HL-60 (cell line): Measurements from ENCODE around the gene RXFP3.

Experiments used
- DNase-seq, 2 experiments: peaks; one replicate each; pipeline ENCODE4 v3.0.0-alpha.2; 2010 to 2020; ENCODE audit warnings: low read depth in 1 of 2, low spot score in 1 of 2
- H3K27ac ChIP-seq: fragments of 250-450 bp; sonication (Bioruptor Pico); replicated peaks from 2 replicates; pipeline ENCODE4 v1.5.1; 2020; ENCODE audit warnings: mild to moderate bottlenecking, moderate library complexity
- H3K27me3 ChIP-seq: fragments of 250-450 bp; sonication (Bioruptor Pico); 2 replicates; pipeline ENCODE4 v1.5.1; 2021; ENCODE audit warnings: mild to moderate bottlenecking, moderate library complexity; ENCODE audit not compliant: insufficient read depth, poor library complexity, severe bottlenecking
- H3K4me3 ChIP-seq: replicated peaks from 2 replicates; pipeline ENCODE4 v1.5.1; 2011; ENCODE audit warnings: mild to moderate bottlenecking, control low read depth, low read length; ENCODE audit not compliant: insufficient read depth
- GABPA ChIP-seq: IDR thresholded peaks from 2 replicates; pipeline ENCODE4 v1.6.1; 2012; ENCODE audit warnings: low read depth
- POLR2AphosphoS5 ChIP-seq: IDR thresholded peaks from 2 replicates; pipeline ENCODE4 v1.6.1; 2012; ENCODE audit warnings: low read depth
- SPI1 ChIP-seq: IDR thresholded peaks from 2 replicates; pipeline ENCODE4 v1.6.1; 2012; ENCODE audit warnings: low read depth, mild to moderate bottlenecking, borderline replicate concordance
- TF ChIP-seq, protein P1 (sequence below): IDR thresholded peaks from 2 replicates; pipeline ENCODE4 v1.6.1; 2012; ENCODE audit warnings: low read depth; ENCODE audit not compliant: insufficient replicate concordance
- TF ChIP-seq, protein P2 (sequence below): IDR thresholded peaks from one replicate; pipeline ENCODE4 v1.5.1; 2011; ENCODE audit warnings: low read length, control low read depth, inconsistent platforms; ENCODE audit not compliant: insufficient read depth

The RXFP3 gene

DNA sequence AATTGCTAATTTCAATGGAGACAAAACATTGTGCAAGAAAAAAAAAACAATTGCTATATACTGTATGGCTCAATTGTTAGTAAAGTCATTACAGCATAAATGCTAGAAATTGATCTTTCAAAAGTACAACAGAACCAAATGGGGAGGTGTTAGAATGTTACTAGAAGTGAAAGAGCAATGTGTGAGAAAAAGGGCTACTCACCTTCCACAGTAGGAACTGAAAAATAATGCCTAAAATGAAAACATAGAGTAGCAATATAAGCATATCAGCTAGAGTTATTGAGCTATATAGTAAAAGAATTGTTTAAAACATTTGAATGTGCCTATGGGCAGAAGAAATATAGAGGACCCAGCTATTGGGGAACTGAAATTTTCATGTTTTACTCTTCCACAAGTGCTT lies 10.9 kb upstream of the RXFP3 start:
- Histone ChIP-seq H3K27me3 (no peaks in the 10 kb centered on the region), H3K27ac (no peak overlapping the region), H3K4me3 (no peak overlapping the region)
- TF ChIP-seq, protein P1, sequence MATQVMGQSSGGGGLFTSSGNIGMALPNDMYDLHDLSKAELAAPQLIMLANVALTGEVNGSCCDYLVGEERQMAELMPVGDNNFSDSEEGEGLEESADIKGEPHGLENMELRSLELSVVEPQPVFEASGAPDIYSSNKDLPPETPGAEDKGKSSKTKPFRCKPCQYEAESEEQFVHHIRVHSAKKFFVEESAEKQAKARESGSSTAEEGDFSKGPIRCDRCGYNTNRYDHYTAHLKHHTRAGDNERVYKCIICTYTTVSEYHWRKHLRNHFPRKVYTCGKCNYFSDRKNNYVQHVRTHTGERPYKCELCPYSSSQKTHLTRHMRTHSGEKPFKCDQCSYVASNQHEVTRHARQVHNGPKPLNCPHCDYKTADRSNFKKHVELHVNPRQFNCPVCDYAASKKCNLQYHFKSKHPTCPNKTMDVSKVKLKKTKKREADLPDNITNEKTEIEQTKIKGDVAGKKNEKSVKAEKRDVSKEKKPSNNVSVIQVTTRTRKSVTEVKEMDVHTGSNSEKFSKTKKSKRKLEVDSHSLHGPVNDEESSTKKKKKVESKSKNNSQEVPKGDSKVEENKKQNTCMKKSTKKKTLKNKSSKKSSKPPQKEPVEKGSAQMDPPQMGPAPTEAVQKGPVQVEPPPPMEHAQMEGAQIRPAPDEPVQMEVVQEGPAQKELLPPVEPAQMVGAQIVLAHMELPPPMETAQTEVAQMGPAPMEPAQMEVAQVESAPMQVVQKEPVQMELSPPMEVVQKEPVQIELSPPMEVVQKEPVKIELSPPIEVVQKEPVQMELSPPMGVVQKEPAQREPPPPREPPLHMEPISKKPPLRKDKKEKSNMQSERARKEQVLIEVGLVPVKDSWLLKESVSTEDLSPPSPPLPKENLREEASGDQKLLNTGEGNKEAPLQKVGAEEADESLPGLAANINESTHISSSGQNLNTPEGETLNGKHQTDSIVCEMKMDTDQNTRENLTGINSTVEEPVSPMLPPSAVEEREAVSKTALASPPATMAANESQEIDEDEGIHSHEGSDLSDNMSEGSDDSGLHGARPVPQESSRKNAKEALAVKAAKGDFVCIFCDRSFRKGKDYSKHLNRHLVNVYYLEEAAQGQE = no peak
- TF ChIP-seq POLR2AphosphoS5 = no peak
- no peak for TF ChIP-seq SPI1
- TF ChIP-seq, protein P2, sequence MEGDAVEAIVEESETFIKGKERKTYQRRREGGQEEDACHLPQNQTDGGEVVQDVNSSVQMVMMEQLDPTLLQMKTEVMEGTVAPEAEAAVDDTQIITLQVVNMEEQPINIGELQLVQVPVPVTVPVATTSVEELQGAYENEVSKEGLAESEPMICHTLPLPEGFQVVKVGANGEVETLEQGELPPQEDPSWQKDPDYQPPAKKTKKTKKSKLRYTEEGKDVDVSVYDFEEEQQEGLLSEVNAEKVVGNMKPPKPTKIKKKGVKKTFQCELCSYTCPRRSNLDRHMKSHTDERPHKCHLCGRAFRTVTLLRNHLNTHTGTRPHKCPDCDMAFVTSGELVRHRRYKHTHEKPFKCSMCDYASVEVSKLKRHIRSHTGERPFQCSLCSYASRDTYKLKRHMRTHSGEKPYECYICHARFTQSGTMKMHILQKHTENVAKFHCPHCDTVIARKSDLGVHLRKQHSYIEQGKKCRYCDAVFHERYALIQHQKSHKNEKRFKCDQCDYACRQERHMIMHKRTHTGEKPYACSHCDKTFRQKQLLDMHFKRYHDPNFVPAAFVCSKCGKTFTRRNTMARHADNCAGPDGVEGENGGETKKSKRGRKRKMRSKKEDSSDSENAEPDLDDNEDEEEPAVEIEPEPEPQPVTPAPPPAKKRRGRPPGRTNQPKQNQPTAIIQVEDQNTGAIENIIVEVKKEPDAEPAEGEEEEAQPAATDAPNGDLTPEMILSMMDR = no peak
- no peak for TF ChIP-seq GABPA
- DNase-seq = no peak

DNA sequence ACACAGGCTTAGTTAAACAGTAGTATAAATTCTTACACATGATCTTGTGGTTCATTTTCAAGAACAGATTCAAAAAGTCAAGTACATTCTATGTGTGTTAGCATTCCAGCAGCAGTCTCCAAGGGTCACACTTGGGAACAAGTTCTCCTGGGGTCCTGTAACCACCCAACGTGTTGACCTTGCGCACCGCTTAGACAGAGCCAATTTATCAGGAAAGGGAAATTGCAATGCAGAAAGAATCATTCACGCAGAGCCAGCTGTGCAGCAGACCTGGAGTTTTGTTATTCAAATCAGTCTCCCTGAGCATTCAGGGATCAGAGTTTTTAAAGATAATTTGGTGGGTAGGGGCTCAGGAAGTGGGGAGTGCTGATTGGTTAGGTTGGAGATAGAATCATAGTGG lies 8.5 kb upstream of the RXFP3 start:
- DNase-seq = no peak
- no peak overlapping the region for H3K27ac ChIP-seq
- H3K27me3 ChIP-seq = peaks cover 2% of the 10 kb centered on the region
- no peak overlapping the region for H3K4me3 ChIP-seq
- TF ChIP-seq, protein P1 = no peak
- TF ChIP-seq, protein P2 = no peak
- TF ChIP-seq SPI1 (no peak), POLR2AphosphoS5 (no peak), GABPA (no peak)

DNA sequence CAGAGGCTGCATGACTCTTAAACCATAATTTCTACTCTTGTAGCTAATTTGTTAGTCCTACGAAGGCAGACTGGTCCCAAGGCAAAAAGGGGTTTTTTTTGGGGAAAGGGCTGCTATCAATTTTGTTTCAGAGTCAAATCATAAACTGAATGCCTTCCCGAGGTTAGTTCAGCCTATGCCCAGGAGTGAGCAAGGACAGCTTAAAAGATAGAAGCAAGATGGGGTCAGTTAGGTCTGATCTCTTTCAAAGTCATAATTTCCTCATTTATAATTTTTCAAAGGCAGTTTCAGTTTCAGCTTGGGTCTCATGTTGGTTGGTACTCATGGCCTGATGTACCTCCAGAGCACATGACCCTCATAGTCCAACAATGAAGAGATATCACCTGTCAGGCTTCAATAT lies 7.9 kb upstream of the RXFP3 start:
- TF ChIP-seq, protein P2 = no peak
- no peak for TF ChIP-seq GABPA
- TF ChIP-seq SPI1 = no peak
- TF ChIP-seq, protein P1 = no peak
- TF ChIP-seq POLR2AphosphoS5 = no peak
- no peak overlapping the region for H3K27ac ChIP-seq
- no peak overlapping the region for H3K4me3 ChIP-seq
- peaks cover 2% of the 10 kb centered on the region for H3K27me3 ChIP-seq
- no peak for DNase-seq
